ENCODE measurements around the gene SCGB1D2. TPM values are rescaled to one million over a fixed set of nuclear protein-coding genes. Genes with fewer than 3 reads are reported as not detected.
A peak's percentile ranks its signal among the peaks of the same experiment; 100 is the strongest.
"Not testable (repeated sequence)": the region's sequence is repeated elsewhere in the genome, so short reads cannot be mapped to it uniquely, and the experiment has no call there.

Gene SCGB1D2, protein sequence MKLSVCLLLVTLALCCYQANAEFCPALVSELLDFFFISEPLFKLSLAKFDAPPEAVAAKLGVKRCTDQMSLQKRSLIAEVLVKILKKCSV
- total RNA-seq, result not detected
- long read RNA-seq, result 0 reads

DNA sequence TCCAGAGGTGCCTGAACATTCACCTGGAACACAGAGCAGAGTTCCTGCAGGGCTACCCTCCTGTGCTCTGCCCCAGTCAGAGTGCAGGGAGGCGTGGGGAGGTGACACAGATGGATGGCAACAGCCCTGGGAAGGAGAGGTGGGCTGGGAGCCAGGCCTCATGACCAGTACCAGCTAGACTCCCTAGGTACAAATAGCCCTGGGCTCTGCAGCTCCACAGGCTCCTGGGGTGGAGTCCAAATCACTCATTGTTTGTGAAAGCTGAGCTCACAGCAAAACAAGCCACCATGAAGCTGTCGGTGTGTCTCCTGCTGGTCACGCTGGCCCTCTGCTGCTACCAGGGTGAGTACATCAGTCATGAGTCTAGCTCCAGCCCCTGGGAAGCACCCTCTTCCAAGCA is at the start of gene SCGB1D2:
Gene SCGB1D2 (plus strand): TSS at position 219 of the 400 bp plus-strand sequence. CDS start 69 bp downstream, at position 288.
- DNase-seq (no peak), ATAC-seq (no peak)
- intact Hi-C loops (cut with DNase I, micrococcal nuclease), result no loop called here

DNA sequence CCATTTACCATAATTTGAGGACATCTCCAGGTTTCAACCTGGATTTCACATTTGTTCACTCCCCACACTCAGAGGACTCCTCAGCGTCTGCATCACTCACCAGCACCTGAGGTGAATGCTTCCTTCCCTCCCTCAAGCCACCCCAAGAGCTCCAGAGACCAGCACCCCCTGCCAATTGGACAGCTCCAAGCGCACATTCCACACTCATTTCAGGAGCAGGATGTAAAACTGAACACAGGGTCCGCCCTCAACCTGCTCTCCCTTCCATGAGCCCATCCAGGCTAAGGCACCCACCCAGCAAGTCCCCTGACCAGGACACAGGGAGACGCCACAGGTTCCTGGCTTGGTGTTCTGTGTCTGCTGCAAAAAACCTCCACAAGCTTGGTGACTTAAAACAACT is 48.1 kb upstream of the SCGB1D2 start:
- DNase-seq (no peak), ATAC-seq (no peak)
- intact Hi-C loops (cut with DNase I, micrococcal nuclease), result no loop called here

DNA sequence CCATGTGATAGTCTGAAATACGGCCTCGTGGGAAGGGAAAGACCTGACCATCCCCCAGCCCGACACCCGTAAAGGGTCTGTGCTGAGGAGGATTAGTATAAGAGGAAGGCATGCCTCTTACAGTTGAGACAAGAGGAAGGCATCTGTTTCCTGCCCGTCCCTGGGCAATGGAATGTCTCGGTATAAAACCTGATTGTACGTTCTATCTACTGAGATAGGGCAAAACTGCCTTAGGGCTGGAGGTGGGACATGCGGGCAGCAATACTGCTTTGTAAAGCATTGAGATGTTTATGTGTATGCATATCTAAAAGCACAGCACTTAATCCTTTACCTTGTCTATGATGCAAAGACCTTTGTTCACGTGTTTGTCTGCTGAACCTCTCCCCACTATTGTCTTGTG is 47.0 kb upstream of the SCGB1D2 start:
- ATAC-seq; DNase-seq; intact Hi-C loops (cut with DNase I, micrococcal nuclease): not testable (repeated sequence)

DNA sequence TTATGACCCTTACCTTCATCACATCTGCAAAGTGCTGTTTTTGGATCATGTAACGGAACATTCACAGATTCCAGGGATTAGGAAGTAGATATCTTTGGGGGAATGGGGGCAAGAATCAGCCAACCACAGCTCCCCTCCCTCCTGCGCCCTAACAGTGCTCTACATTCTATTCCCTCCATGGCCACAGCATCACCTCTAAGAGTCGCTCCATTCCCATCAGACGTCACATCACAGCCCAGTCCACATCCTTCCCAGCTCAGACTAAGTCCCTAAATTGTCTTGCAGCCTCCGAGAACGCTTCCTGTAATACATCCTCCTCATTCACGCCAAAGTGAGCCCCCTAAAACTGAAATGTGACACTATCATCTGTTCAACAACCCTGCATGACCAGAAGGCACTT is 46.1 kb upstream of the SCGB1D2 start:
- DNase-seq (no peak), ATAC-seq (no peak)
- intact Hi-C loops (cut with DNase I, micrococcal nuclease), result no loop called here

DNA sequence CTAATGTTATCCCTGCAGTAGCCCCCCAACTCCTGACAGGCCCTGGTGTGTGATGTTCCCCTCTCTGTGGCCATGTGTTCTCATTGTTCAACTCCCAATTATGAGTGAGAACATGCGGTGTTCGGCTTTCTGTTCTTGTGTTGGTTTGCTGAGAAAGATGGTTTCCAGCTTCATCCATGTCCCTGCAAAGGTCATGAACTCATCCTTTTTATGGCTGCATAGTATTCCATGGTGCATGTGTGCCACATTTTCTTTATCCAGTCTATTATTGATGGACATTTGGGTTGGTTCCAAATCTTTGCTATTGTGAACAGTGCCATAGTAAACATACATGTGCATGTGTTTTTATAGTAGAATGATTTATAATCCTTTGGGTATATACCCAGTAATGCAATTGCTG is 44.6 kb upstream of the SCGB1D2 start:
- ATAC-seq; intact Hi-C loops (cut with DNase I, micrococcal nuclease); DNase-seq: not testable (repeated sequence)

DNA sequence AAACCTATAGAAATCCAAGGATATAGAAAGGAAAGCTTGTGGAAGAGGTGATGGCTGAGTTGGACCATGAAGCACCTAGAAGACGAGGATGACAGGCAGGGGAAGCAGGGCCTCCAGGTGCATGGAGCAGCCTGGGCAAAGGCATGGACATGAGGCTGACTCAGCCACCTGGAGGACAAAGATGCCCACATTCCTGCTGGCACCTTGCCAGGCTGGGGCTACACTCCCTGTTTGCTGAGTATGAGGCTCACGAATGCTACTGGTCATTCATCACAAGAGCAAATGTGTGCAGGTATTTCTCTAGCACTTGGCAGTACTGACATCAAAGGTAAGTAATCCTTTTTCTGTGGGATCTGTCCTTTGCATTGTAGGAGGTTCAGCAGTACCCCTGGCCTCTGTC is 40.7 kb upstream of the SCGB1D2 start:
- intact Hi-C loops (cut with DNase I, micrococcal nuclease), result no loop called here

DNA sequence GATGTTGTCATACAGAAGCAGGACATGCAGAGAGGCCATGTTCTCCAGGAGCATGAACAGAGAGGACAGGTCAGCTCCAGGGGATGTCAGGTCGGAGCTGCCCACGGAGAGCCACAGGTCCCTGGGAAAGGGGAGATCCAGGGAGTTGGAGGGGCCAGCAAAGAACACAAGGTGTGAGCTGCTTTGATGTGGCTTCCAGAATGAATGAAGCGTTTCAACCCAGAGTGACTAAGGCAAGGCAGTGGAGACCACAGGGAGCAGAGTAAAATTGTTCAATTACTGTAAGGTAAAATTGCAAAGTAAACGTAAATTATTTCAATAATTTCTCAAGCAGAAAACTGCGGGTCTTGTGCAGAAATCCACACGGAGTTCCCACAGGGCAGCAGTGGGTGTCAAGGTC is 39.1 kb upstream of the SCGB1D2 start:
- no peak for DNase-seq
- no peak for ATAC-seq
- intact Hi-C loops (cut with DNase I, micrococcal nuclease), result no loop called here

More for the DNA sequence above, 40.7 kb upstream of the SCGB1D2 start:
- ATAC-seq (no peak), DNase-seq (no peak)

DNA sequence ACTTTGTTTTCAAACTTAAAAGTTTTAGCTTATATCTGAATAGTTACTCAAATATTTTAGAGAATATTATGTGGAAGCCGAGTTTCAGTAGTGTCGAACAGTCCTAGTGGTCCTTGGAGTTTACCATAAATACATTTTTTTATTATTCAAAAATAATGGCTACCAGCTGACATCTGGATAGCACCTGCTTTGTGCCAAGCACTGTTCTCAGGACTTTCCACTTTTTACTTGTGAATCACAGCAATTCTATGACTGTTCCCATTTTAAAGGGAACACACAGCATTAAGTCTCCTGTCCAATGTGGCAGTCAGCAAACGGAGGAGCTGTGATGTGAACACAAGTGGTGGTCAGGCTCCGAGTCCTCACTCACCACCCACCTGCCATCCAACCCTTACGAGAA is 37.6 kb upstream of the SCGB1D2 start:
- intact Hi-C loops (cut with DNase I, micrococcal nuclease), result no loop called here
- no peak for ATAC-seq
- DNase-seq, result no peak

DNA sequence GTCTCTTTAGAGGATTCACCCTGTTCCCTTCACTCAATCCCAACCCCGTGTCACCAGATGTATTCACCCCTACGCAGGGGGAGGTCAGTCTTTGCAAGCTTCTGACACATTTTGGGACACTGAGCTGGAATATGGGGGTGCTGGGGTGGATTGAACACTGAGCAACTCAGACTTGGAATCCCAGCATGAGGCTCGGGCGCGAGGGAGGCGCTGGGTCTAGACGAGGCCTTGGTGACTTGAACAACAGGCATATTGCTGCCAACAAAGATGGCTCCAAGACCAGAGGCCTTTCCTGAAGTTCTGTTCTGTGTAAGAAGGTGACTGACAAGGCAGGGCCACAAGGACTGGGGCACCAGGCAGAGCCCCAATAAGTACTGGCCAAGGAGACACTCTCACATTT is 36.6 kb upstream of the SCGB1D2 start:
- intact Hi-C loops (cut with DNase I, micrococcal nuclease), result no loop called here
- ATAC-seq (no peak), DNase-seq (no peak)

DNA sequence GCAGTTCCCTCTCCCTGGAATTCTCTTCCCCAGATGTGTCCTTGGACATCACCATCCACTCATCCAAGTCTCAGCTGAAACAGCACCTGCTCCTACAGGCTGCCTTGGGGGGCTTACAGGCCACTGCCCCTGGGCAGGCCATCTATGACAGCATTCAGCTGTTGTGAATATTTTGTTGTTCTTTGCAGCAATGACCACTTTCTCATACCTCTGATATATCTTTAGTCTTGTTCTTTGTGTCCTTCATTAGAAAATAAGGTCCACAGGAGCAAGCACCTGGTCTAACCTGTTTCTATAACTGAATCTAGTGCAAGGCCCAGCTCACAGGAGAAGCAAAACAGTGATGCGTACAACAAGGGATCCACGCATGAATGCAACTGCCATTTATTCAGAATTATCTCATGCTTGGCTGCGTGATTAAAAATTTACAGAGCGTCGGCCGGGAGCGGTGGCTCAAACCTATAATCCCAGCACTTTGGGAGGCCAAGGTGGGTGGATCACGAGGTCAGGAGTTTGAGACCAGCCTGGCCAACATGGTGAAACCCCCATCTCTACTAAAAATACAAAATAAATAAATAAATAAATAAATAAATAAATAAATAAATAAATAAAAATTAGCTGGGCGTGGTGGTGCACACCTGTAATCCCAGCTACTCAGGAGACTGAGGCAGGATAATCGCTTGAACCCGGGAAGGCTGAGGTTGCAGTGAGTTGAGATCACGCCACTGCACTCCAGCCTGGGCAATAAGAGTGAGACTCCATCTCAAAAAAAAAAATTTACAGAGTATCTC is 35.6 kb upstream of the SCGB1D2 start:
- ATAC-seq; intact Hi-C loops (cut with DNase I, micrococcal nuclease); DNase-seq: not testable (repeated sequence)

DNA sequence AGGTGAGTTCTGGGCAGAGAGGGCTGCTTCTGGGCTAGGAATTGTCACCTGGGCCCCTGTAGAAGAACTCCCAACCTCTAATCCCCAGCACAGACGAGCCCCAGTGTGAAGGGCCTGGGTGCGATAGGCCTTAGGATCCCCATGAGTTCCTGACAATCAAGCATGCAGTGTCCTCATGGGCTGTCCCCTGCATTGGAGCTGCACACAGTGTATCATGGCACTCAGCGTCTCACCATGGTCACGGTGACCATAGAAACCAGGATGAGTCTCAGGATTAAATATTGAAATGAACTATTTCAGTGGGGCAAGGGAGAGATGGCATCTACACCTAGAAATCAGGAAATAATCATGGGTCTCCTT is 33.3 kb upstream of the SCGB1D2 start:
- DNase-seq (no peak), ATAC-seq (no peak)

DNA sequence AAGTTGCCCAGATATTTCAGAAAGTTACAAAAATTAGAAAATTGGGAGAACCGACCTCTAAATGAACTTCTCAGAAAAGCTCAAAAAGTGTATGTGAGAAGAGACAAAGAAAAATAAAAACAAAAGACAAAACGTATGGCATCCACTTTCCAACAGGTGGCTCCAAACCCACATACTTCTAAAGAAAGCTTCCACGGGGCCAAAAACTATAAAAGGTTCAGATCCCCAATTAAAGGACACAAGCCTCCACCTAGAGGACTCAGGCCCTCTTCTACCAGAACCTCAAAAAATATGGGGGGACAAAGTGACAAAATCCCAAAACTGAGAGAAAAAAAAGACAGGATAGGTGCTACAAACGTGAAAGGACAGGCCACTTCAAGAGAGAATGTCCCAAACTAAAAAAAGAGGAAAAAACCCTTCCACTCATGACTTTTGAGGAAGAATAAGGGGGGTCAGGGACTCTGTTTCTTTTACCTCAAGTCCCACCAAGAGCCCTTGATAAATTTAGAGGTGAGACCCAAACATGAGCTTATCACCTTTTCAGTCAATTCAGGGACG is 24.8 kb upstream of the SCGB1D2 start:
- no peak for ATAC-seq
- intact Hi-C loops (cut with DNase I, micrococcal nuclease), result loop anchor here in 1 of 2 donors (10.0 kb wide), 1 partner anchor 58 kb away; the partner anchor contains the start of gene SCGB2A2
- no peak for DNase-seq

More for the DNA sequence above, 33.3 kb upstream of the SCGB1D2 start:
- intact Hi-C loops (cut with DNase I, micrococcal nuclease), result no loop called here

DNA sequence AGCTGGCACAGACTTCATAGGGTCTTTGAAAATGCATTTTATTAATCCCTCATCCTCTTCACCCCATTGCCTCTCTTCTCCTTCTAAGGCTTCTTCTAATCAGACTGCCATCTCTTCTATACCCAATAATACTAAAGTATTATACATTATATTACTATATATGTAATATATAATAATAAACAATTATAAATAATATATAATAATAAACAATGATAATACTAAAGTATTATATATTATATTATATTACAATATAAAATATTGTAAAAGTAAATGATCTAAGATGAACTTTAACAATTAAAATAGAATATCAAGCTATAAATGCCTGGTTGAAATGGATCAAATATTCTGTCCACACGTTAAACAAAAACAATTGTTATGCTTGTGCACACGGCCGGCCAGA is 20.5 kb upstream of the SCGB1D2 start:
- intact Hi-C loops (cut with DNase I, micrococcal nuclease), result no loop called here
- no peak for ATAC-seq
- DNase-seq, result no peak

DNA sequence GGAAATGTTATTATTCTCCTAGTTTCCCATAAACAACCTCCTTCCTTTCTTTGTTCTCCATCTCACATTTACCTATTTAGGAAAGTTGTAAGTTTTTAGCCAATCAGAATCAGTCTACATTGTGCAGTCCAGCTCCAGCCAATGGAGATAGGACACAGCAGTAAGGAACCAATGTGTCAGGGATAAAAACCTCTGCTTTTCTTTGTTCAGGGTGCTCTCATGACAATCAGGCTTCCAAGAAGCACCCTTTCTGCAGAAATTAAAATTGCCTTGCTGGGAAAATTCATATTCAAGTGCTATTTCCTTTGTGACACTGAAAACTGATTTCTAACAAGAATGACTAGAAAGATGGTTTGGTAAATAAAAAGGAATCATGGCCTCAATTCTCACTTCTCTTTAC is 18.9 kb upstream of the SCGB1D2 start:
- DNase-seq (no peak), ATAC-seq (no peak)
- intact Hi-C loops (cut with DNase I, micrococcal nuclease), result no loop called here

DNA sequence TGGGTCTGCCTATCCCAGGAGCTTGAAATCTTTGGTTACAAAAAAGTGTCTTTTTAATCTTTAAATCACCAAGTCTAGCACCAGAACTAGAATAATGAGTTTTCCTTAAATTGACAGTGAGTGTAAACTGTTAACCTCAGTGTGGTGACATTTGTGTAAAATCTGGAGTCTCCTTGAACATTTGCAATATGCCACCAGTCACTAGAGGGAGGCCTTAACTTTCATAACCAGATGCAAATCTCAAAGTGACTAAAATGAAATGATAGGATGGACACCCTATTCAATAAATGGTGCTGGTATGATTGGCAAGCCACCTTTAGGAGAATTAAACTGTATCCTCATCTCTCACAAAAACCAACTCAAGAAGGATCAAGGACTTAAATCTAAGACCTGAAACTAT is 8.3 kb upstream of the SCGB1D2 start:
- intact Hi-C loops (cut with DNase I, micrococcal nuclease), result no loop called here
- no peak for ATAC-seq
- no peak for DNase-seq

DNA sequence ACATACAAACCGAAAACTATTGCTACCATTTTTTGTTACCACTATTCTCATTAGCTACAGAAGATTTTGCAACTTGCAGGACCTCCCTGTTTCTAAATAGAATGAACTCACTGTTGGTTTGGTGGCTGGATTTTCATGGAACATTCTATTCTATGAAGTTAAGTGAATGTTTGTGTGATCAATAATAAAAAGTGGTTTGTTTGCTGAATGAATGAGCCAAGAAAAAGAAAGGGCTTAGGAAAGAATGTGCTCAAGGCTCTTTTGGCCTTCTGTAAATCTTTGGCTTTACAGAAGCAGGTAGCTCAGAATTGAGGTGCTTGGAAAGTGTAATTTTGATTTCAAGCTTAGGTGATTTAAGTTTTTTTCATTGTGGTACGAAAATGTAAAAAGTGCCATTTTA is 5.9 kb upstream of the SCGB1D2 start:
- intact Hi-C loops (cut with DNase I, micrococcal nuclease), result no loop called here

DNA sequence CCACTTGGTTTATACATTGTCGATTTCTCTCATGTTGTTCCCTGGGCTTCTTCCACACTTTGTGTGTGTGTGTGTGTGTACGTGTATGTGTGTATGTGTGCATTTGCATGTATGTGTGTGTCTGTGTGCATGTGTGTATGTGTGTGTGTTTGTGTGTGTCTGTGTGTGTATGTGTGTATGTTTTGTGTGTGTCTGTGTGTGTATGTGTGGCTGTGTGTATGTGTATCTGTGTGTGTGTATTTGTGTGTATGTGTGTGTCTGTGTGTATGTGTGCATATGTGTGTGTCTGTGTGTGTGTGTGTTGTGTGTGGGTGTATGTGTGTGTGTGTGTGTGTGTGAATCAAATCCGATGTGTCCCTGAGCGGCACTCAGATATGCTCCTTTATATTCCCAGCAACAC is 4.5 kb upstream of the SCGB1D2 start:
- no peak for DNase-seq
- intact Hi-C loops (cut with DNase I, micrococcal nuclease), result no loop called here
- ATAC-seq, result no peak

More for the DNA sequence above, 5.9 kb upstream of the SCGB1D2 start:
- DNase-seq (no peak), ATAC-seq (no peak)

DNA sequence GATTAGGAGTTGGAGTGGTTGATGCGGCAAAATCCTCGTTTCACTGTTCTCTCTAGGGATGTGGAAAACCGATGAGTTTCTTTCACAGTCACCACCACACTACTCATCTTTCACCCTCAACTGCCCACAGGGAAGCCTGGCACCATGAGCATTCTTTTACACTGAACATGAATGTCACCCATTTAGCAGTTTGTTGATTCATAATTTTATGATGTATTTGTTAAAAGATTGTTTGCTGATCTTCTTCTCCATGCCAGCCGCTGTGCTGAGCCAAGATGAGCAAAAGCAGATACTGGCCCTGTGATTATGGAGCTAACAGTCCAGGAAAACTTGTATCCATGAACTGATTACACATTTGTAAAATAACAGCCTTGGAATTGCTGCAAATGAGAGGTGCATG is 3.9 kb upstream of the SCGB1D2 start:
- intact Hi-C loops (cut with DNase I, micrococcal nuclease), result no loop called here
- ATAC-seq (no peak), DNase-seq (no peak)

DNA sequence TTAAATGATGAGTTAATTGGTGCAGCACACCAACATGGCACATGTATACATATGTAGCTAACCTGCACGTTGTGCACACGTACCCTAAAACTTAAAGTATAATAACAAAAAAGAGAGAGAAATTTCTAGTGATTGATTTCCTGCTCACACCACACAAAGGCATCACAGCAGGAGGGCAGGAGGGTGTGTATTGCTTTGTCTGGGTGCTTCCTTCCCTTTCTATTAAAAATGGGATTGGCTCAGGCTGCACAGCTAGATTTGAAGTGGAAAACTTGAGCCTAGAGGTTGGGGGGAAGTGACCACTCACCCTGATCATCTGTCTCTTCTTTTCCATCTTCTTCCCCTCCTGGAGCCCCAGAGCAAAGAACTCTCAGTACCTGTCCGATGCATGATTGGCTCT is 944 bp upstream of the SCGB1D2 start:
- ATAC-seq, result no peak
- DNase-seq, result no peak
- intact Hi-C loops (cut with DNase I, micrococcal nuclease), result no loop called here

DNA sequence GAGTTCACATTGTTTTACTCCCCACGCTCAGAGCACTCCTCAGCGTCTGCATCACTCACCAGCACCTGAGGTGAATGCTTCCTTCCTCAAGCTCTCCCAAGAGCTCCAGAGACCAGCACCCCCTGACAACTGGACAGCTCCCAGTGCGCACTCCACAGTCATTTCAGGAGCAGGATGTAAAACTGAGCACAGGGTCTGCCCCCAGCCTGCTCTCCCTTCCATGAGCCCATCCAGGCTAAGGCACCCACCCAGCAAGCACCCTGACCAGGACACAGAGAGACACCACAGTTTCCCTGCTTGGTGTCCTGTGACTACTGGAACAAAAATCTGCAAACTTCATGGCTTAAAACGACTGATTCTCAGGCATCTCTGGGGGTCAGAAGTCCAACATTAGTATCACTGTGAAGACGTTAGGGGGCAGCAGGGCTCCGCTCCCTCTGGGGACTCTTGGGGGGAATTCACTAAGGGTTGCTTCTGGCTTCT is 3.3 kb downstream of the SCGB1D2 start:
- peak; percentile 57 for ATAC-seq
- DNase-seq, result peak in 1 of 2 donors; percentile 9
- intact Hi-C loops (cut with DNase I, micrococcal nuclease), result no loop called here
